CD4-positive, alpha-beta T cell treated with Interleukin-4 for 1 hour (primary cell): ENCODE measurements around the gene CRYGS.
"Not testable (repeated sequence)": the region's sequence is repeated elsewhere in the genome, so short reads cannot be mapped to it uniquely, and the experiment has no call there.

Source experiments
- DNase-seq, 2 donors: peaks; one replicate each; pipeline ENCODE4 v3.0.0-alpha.2; 2020 to 2022

Gene CRYGS

GRCh38 chr3:186516646-186517045 lies 27.5 kb downstream of the CRYGS start:
- DNase-seq: no peak

GRCh38 chr3:186515125-186515524 lies 29.1 kb downstream of the CRYGS start:
- peak; percentile 50 to 52 for DNase-seq

GRCh38 chr3:186514296-186515002 lies 29.7 kb downstream of the CRYGS start:
- no peak for DNase-seq

GRCh38 chr3:186513386-186513785 lies 30.8 kb downstream of the CRYGS start:
- DNase-seq: no peak

- no peak for DNase-seq
These were observed 31.4 kb downstream of the CRYGS start for GRCh38 chr3:186512570-186513302.

- no peak for DNase-seq
These were observed 32.5 kb downstream of the CRYGS start for GRCh38 chr3:186511702-186512101.

- no peak for DNase-seq
These were observed 32.9 kb downstream of the CRYGS start for GRCh38 chr3:186511245-186511644.

- no peak for DNase-seq
These were observed 33.7 kb downstream of the CRYGS start for GRCh38 chr3:186510374-186511079.

- no peak for DNase-seq
These were observed 34.8 kb downstream of the CRYGS start for GRCh38 chr3:186509423-186509822.

GRCh38 chr3:186506857-186507256 lies 37.3 kb downstream of the CRYGS start:
- DNase-seq: no peak

- no peak for DNase-seq
These were observed 37.9 kb downstream of the CRYGS start for GRCh38 chr3:186506191-186506739.

- no peak for DNase-seq
These were observed 41.0 kb downstream of the CRYGS start for GRCh38 chr3:186502966-186503712.

- no peak for DNase-seq
These were observed 41.8 kb downstream of the CRYGS start for GRCh38 chr3:186502138-186502948.

- not testable (repeated sequence) for DNase-seq
These were observed 44.2 kb downstream of the CRYGS start for GRCh38 chr3:186499949-186500348.

GRCh38 chr3:186498022-186498421 lies 46.2 kb downstream of the CRYGS start:
- DNase-seq: not testable (repeated sequence)

- DNase-seq: no peak
These were observed 46.6 kb downstream of the CRYGS start for GRCh38 chr3:186497608-186498007.

GRCh38 chr3:186496635-186497034 lies 47.5 kb downstream of the CRYGS start:
- no peak for DNase-seq

GRCh38 chr3:186496016-186496415 lies 48.2 kb downstream of the CRYGS start:
- DNase-seq: no peak

GRCh38 chr3:186493525-186494255 lies 50.5 kb downstream of the CRYGS start:
- no peak for DNase-seq

- DNase-seq: no peak
These were observed 51.7 kb downstream of the CRYGS start for GRCh38 chr3:186492385-186492984.

GRCh38 chr3:186489507-186489906 lies 54.7 kb downstream of the CRYGS start:
- no peak for DNase-seq
